NCI-H2227 (cell line): ENCODE data around the gene MAD1L1.

Experiments
- DNase-seq: peaks from one replicate; lab custom pipeline; 2025; ENCODE audit not compliant: unreplicated experiment; lab: John Stamatoyannopoulos, UW

MAD1L1 gene

DNA sequence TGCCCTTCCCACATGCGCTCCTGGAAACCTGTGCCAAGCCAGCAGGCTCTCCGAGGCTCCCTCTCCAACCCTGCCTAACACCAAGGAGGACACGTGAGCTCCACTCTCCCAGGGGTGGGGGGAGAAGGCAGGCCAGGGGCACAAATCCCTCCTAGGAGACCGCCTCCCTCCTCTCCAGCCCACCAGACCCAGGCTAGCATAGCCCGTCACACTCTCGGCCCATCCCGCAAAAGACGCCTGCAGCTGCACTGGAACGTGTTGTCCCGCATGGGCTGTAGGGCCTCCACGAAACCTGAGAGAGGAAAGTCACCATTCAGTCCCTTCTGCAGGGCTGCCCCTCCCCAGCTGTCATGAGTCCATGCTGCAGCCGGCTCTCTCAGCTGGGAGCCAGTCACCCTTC lies 126.3 kb downstream of the MAD1L1 start:
- DNase-seq = no peak

DNA sequence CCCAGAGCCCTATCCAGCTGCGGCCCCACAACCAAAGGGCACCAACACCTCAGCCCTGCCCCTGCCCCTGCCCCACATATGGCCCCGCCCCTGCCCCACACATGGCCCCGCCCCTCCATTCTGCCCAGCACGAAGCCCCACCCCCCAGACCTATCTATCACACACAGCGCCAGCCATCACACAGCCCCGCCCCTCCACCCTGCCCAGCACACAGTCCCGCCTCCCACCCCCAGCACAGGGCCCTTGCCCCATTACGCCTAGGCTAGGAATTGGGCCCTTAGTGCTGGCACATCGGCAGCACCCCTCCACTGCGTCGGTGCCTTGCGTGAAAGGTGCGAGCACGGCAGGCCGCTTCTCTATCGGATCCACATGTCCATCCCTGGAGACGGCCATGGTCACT lies 126.8 kb downstream of the MAD1L1 start:
- DNase-seq = no peak

DNA sequence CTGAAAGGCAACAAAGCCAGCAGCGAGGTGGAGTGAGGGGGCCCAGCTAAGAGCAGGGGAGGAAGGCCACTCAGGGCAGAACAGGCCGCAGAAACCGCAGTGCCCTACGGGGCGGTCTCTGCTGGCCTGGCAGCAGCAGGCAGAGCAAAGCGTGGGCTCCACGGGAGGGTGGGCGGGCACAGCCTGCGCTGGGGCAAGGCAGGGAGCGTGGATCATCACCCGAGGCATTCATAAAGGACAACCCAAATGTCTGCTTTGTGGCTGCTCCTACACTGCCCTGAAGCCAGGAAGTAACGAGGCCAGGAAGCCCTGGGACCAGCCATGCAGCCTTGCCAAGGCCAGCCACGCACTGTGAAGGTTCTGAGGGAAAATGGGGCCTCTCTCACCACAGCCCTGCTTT lies 127.5 kb downstream of the MAD1L1 start:
- no peak for DNase-seq

DNA sequence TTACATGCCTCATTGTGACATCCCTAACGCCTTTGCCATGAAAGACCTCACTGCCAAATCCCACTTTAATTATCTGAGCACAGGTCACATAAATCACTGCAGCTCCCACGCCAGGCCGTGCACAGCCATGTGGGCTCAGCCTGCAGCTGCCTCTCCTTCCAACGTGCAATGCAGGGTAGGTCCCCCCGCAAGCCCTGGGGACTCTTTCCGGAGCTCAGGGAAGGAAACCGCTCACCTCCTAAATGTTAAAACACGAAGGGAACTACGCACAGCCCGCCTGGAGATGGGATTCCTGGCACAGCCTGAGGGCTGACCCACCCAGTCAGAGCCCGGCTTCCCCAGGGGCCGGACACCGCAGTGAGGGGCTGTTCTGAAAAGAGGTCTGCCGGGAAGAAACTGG lies 128.0 kb downstream of the MAD1L1 start:
- no peak for DNase-seq

DNA sequence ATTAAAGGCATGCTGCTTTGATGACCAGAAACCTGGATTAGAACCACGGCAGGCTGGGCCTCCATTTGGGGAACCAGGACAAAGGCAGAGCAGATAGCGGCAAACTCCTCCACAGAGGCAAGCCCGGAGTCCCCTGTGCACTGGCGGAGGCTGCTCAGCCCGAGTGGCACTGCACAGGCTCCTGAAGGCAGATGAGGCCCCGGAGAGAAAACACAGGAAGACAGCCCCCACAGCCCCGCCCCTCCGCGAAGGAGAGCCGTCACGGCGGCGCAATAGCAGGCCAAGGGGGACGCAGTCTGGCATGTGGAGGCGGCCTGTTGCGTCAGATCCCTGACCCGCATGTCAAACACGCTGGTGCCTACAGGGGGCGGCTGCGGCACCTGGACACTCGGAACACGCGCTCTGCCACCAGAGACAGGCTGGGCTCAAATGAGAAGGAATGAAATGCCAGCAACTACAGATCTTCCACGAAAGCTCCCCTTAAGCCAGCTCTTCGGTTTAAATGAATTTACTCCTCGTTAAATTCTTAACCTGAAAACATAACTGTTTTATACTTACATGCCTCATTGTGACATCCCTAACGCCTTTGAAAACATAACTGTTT lies 128.5 kb downstream of the MAD1L1 start:
- DNase-seq = no peak

DNA sequence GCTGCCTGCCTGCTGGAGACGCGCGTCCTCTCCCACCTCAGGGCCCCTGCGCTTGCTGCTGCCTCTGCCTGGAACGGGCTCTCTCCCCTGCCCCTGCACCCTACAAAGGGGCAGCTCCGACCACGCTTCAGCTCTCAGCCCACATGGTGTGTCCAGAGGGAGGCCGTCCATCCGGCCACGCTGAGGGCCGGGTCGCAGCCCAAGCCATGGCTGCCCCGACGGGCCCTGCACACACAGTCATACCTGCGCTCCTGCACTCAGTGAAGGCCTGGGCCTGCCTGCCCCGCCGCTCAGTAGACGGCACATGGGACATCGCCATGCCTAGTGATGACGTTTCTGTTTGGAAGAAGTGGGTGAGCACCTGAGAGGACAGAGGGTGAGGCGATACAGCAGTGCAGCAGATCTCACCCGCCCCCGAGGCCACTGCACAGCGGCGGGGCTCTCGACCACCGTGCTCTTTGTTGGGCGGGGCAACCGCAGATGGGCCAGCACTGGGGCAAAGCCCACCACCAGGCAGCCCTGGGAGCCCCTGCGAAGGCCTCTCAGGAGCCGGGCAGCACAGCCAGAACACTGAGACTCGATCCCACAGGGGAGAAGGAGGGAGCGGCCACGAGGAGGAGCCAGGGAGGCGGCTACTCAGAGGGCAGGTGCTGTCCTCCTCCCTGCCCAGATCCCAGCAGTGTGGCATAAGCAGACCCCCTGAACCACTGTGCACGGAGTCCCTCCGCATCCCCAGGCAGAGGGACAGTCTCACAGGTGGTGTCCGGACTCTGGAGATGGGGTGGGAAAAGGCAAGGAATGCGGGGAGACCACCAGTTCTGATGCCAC lies 129.5 kb downstream of the MAD1L1 start:
- no peak for DNase-seq

DNA sequence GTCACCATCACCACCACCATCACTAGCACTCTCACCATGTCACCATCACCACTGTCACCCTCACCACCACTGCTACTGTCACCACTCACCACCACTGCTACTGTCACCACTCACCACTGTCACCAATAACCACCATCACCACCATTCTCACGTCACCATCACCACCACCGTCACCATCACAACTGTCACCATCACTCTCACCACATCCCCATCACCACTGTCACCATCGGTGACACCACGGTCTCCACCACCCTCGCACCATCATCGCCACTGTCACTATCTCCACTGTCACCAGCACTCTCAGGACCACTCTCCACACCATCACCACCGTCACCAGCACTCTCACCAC lies 130.4 kb downstream of the MAD1L1 start:
- DNase-seq = no peak

DNA sequence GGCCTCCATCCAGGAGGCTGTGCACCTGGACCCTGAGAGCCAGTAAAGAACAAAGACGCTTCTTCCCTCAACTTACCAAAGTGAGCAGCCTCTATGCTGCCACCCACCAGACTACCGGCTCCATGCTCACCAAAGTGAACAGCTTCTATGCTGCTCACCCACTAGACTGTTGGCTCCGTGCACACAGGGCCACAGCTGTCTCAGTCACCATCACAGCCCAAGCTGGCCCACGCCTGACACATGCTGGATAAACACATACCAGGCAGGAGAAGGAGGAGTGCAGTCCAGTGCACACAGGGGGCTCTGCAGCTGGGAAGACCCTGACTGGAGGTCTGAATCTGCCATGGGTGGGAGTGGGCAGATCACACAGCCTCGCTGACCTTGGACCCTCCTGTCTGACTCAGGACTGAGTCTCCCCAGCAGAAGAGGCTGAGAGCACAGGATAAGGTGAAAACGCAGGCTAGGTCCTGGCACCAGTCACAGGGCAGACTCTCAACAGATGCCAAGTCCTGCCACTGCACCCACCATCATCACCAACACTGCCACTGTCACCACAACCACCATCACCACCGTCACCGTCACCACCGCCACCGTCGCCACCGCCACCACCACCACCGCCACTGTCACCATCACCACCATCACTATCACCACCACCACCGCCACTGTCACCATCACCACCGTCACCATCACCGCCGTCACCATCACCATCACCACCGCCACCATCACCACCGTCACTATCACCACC lies 130.9 kb downstream of the MAD1L1 start:
- no peak for DNase-seq

DNA sequence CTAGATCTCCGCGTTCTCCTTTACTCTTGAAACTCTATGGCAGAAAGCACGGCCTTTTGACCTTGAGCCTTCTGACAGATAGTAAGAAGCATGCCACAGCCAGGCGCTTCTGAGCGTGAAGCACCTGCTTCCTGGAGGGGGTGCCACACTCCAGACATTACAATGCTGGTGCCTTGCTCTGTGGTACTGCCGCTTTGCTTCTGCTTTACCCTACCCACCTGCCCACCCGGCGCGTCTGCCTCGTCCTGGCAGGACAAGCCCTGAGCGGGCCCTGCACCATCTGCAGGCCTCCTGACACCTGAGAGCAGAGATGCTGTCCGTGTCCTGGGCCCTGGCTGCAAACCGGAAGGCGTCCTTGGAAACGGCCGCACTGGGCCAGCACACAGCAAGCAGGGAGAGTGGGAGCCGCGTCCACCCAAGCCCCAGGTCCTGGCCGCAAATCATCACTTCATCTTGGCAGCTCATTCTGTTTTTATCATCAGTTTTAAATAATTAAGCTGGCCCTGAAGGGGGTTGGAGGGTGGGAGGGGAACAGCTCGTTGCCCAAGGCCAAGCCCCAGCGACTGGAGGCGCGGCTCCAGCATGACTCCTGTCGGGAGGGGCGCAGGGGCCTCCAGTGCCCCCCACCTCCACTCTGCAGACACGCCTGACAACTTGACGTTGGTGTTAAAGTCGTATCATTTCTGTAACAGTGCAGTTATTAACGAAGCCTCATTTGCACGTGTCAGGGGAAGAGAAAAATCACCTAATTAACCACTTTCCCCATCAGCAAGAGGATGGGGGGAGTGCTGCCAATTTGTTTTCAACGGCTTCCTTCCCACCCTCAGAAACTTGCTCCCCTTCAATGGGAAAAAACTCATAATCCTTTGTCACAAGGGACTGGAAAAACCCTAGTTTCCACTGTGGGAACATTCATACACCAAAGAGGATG lies 132.2 kb downstream of the MAD1L1 start:
- no peak for DNase-seq

DNA sequence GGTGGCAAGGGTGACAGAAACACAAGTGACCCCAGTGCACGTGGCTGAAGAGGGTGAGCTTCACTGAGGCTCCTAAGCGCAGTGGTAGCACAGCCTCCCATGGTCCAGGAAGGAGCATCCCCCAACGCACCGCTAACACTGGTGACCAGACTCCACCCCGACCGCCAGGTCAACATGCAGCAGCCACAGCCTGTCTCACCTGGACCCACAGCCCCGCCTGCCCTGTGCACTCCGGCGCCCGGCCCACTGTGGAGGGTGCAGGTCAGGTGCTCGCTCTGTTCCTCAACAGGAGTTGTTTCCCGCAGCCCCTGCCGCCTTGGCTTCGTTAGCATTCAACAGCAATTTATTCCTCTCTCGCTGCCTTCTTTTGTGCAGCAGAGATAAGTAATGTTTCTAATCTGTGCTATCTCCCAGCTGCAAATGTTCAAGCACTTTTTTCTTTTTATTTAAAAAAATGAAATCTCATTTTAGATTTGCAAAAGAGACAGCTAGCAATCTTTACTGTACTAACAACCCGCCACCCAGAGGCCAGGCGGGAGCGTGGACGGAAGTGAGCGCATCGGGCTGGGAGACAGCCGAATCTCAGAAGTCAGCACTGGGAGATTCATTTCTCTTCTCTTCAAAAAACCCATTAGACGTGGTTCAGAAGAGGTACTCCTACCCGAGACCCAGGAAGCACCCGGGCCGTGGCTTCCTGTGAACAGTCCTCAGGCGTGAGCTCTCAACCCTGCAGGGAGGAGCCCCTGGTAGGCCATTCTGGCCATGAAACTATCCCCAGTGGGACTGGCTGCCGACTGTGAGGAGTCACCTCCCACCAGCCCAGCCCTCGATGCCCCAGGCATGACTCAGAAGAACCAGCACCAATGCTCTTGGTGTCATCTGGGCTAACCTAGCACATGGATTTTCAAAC lies 133.4 kb downstream of the MAD1L1 start:
- no peak for DNase-seq

DNA sequence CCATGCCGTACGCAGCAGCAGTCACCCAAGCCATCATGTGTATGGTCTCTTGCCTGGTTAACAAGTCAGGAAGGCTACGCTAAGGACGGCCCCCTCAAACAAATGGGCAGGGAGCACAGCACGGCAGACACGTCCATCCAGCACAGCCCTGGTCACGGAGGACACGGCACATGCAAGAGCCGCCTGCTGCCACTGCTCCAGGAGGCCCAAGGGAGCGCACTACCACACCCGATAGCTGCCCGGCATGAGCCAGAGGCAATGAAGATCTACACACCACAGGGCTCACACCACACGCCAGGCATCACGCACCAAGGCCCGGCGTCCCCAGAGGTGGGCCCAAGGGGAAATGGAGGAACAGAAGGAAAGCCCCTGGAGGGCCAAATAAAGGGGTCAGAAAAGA lies 134.2 kb downstream of the MAD1L1 start:
- no peak for DNase-seq

DNA sequence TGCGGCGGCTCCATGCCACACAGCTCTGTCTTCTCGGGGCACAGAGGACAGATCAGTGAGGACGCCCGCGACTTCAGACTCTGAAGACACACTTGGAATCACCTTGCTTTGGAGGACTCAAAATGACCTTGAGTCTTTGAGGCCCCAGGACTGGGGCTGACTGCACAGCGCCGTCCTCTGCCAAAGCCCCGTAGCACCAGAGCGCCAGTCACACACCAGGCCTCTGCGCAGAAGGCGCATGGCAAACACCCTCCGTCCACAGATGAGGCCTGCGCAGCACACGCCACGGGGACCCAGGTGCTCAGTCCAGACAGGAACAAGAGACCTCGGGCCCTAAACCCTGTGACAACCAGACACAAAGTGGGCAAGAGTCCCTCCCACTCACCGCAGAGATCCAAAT lies 134.7 kb downstream of the MAD1L1 start:
- DNase-seq = no peak

DNA sequence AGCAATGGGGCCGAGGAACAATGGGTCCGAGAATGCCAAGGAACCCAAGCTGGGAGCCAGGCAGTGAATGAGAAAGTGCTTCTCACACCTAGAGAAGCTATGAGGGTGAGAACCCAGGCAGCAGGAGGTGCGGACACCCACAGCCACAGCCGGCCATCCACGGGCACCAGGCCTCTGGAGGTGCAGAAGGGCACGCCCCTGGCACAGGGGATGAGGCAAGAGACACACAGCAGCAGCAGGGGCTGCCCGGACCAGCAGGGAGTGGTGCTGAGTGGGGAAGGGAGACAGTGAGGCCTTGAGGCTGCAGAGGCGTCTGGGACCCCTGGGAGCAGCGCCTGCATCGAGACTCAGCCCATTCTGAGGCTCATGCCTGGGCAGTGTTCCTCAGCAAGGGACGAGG lies 135.3 kb downstream of the MAD1L1 start:
- DNase-seq = no peak

DNA sequence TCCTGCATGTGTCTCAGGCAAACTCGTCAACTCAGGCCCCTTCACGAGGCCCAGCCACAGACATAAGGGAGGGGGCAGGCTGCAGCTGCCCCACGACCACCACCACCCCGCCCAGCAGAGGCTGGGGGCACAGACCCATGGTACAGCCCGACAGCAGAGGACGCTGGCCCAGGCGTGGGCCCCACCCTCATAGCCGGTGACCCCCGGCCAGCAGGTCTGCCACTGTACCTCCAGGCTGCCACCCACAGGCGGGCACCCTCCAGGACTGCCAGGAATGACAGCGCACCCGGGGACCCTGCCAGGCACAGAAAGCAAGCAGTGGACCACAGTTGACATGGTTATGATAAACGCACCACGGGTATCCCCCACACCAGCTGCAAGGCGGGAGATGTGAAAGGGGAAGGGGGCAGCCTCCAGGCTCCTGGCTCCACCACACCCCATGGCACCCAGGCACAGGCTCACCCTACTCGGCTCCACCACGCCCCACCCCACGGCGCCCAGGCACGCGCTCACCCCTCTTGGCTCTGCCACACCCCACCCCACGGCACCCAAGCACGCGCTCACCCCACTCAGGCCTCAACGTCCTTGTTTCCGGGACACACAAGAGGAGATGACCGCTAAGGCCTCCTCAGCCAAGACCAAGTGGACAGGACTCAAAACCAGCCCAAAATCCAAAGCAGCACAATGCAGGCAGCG lies 135.9 kb downstream of the MAD1L1 start:
- no peak for DNase-seq

DNA sequence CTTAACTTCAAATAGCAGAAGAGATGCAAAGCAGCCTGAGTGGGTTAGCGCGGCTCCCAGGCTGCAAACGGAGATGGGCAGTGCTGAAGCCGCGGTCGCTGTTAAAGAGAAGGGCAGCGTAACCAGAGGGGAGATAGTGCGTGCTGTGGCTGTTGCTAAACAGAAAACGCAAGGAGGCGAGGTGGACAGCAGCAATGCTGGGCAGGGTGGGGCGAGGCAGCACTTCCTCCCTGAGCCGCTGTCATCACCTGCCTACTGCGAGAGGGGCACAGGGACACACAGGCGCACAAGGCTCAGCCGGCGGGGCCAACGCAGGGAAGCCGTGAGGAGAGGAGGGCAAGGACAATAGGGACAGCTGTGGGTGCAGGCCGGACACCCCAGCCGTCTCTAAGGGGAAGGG lies 137.3 kb downstream of the MAD1L1 start:
- DNase-seq = no peak

DNA sequence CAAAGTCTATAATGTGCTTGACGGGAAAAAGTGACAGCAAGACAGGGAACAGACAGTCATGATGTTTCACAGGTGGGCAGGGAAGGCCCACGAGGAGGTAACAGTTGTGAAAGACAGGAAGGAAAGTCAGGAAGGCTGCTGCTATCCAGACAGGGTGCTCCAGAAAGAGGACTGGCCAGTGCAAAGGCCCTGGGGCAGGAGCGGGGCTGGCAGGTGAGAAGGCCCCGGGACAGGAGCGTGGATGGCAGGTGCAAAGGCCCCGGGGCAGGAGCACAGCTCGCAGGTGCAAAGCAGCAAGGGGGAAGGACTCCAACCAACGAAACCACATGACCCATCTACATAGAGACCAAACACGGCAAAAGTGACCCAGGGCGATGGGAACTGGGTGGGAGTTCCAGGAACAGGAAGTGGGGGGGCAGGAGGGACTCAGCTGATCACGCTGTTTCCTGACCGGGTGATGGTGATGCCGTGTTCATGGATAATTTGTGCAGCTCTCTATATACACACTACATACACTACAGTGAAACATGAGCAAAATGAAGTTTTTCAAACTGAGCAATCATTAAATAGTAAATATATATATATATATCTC lies 138.2 kb downstream of the MAD1L1 start:
- no peak for DNase-seq

DNA sequence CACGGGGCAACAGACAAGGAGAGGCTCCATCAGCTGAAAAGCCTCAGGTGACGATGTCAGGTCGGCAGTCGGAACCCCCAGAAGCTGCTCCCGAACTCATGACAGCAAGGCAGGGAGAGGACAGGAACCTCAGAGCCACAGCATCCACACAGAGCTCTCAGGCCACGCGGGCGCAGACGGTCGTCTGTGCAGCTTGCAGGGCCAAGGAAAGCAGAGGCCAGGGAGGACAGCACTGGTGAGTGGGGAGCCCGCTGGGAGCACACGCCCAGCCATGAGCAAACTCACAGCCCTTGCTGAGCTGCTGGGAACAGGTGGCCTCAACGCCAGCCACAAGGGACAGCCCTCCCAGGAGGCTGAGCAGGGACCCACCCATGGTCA lies 138.9 kb downstream of the MAD1L1 start:
- DNase-seq = no peak

DNA sequence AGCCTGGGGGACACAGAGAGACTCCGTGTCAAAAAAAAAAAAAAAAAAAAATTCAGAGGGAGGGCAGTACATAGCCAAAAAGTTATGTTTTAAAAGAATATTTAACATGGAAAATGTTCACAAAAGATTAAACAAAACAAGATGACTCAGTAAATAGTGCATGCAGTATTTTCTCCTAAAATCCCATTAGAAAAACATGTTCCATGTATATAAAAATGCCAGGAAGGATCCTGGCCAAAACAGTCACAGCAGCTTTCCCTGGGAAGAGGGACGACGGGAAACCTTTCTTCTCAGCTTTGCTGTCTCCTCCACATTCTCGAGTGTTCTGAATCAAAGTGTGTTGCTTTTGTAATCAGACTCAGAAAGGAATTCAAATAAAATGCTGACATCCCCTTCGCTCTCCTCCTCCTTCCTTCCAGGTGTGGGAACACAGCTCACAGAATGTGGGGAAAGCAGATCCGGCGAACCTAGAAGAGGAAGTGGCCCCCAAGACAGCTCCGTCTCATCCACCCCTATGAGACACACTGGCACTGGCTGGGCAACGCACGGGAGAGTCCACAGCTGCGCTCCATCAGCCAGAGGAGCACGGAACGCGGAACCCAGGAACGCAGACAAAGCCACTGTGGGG lies 139.4 kb downstream of the MAD1L1 start:
- no peak for DNase-seq

DNA sequence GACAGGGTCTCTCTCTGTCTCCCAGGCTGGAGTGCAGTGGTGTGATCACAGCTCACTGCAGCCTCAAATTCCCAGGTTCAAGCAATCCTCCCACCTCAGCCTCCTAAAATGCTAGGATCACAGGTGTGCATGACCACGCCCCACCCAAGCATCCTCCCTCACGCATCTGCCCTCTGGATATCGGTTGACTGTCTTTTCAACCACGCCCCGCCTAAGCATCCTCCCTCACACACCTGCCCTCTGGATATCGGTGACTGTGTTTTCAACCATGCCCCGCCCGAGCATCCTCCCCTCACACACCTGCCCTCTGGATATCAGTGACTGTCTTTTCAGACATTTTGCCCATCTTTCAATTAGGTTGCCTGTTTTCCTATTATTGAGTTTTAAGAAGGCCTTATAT lies 140.5 kb downstream of the MAD1L1 start:
- DNase-seq = no peak
